ENCODE measurements around the gene RPS6KB1.
"Not testable (repeated sequence)": the region's sequence is repeated elsewhere in the genome, so short reads cannot be mapped to it uniquely, and the experiment has no call there.

RPS6KB1 gene

DNA sequence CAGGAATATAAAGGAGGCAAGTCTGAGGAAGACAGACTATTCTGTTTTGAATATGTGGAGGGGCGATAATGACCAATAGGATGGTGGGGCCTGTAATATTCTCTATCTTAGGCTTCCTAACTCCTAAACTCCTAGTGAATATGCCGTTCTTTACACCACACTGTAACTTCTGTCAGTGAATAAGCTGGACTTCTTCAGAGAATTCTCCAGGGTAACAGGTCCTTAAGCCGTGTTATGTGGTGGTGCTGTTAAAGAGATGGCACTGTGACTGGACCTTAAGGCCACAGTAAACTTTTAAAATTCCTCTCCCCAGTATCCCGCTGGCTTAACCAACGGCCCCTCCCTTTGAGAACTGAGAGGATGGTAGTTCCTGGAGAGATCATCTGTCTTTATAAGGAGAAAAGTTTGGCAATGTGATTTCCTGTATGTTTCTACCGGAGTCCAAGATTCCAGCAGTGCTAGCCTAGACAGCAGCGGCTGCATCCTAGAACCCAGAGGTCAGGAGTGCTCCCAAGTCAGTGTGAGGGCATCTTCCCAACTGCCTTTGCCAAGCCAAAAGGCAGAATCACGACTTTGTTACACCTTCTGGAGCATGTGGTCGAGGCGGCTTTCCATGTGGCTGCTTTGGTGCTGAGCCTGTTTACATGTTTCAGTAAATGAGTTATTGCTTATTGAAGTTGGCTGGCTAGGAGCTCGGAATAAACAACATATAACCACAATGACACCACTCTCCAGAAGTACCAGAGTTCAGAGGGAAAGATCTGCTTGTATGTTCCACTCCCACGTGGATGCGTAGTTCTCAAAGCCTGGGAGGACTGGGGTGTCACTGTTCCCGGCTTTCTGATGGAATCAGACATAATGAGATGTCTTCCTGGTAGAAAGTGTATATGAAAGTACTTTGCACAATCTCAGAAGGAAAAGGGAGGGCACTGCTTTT is 41.2 kb upstream of the RPS6KB1 start:
- no peak for TF ChIP-seq CTCF (conservative IDR thresholded peaks at IDR 0.05; ENCODE audit: low read length)
- DNase-seq (ENCODE audit: low read depth), result peak; percentile 100
- 0 out of 2 replicates have a peak overlapping the region, but pooled peaks have one; percentile 9 for H3K4me3 ChIP-seq (ENCODE audit: low read length)

DNA sequence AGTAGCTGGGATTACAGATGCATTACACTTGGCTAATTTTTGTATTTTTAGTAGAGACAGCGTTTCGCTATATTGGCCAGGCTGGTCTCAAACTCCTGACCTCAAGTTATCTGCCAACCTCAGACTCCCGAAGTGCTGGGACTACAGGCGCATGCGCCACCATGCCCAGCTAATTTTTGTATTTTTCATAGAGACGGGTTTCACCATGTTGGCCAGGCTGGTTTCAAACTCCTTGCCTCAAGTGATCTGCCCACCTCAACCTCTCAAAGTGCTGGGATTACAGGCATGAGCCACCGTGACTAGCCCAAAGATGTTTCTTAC is 40.1 kb upstream of the RPS6KB1 start:
- not testable (repeated sequence) for H3K4me3 ChIP-seq (ENCODE audit: low read length); DNase-seq (ENCODE audit: low read depth)

- H3K4me3 ChIP-seq (ENCODE audit: low read length), result no peak overlapping the region
- peak; percentile 92 for DNase-seq (ENCODE audit: low read depth)
- peak; percentile 31 for TF ChIP-seq CTCF (conservative IDR thresholded peaks at IDR 0.05; ENCODE audit: low read length)
These were observed 39.6 kb upstream of the RPS6KB1 start for GRCh38 chr17:59853168-59853918.

GRCh38 chr17:59853919-59854729 is 38.8 kb upstream of the RPS6KB1 start:
- not testable (repeated sequence) for DNase-seq (ENCODE audit: low read depth); H3K4me3 ChIP-seq (ENCODE audit: low read length)

DNA sequence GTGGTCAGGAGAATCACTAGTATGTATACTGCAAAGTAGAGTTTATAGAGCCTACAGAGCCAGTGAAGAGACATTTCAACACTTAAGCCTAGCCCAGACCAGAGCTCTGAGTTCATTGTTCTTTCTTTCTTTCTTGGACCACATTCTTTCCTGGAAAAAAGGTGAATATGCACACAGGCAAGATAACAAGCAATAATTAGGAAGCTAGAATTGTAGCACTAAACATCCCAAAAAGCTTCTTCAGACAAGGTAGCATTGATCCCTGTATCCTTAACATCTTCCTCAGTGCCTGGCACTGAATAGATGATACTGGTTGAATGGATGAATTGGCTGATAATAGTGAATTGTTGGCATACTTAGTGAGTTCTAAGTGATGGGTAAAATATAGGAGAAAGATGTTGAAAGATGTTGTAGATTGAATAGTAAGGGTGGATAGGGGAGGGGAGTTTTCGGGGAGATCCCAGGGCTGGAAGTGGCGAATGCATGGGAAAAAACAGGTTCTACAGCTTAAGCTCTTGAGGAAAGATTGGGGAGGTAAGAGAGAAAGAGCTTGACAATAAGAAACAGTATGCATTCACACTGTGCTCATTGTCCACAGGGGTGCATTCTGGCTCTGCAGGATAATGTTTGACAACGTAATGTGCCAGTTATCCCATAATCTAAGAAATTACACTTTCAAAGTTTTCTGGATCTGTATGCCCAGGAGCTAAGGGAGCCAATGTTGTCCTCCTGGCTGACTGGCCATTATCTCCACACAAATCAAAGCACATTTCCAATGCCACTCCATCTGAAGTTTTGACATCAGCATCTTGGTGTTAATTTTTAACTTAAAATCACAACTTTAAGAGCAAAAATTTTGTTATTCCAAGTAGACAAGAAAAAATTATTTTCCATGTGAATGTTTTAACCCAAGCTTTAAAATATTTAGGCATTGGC is 35.8 kb upstream of the RPS6KB1 start:
- TF ChIP-seq CTCF (conservative IDR thresholded peaks at IDR 0.05; ENCODE audit: low read length), result no peak
- DNase-seq (ENCODE audit: low read depth), result no peak

DNA sequence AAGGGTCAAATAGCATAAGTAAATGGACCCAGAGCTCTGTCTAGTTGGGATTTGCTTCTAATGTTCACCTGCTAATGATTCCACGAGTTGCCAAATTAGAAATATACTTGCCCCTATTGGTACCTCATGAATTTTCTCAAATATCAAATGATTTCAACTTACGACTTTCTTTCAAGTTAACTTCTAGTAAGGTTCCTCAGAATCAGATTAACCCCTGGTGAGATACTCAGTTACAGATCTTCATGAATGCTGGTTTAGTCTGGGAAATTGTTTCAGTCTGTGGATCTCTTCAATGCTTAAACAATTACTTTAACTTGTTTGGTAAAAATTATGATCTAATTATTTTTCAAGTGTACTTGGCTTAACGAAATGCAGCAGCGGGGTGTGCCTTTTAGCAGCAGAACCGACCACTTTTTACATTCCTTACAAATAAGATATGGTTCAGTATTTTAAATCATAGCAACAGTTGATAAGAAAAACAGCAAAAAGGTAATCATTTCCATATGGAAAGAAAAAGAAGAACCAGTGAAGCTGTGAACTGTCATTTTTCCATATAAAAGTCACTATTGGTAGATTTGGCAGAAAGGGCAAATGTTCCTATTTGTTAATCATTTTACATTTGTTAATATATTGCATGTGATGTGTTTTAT is 34.6 kb upstream of the RPS6KB1 start:
- no peak overlapping the region for H3K4me3 ChIP-seq (ENCODE audit: low read length)
- DNase-seq (ENCODE audit: low read depth), result peak; percentile 84
- no peak for TF ChIP-seq CTCF (conservative IDR thresholded peaks at IDR 0.05; ENCODE audit: low read length)

More for the DNA sequence above, 35.8 kb upstream of the RPS6KB1 start:
- H3K4me3 ChIP-seq (ENCODE audit: low read length), result no peak overlapping the region

- DNase-seq (ENCODE audit: low read depth), result peak; percentile 18
- no peak for TF ChIP-seq CTCF (conservative IDR thresholded peaks at IDR 0.05; ENCODE audit: low read length)
- H3K4me3 ChIP-seq (ENCODE audit: low read length), result no peak overlapping the region
These were observed 34.0 kb upstream of the RPS6KB1 start for GRCh38 chr17:59858932-59859331.

All from AG10803 (cell line).